ENCODE measurements around the gene NAXD.

Gene NAXD

DNA sequence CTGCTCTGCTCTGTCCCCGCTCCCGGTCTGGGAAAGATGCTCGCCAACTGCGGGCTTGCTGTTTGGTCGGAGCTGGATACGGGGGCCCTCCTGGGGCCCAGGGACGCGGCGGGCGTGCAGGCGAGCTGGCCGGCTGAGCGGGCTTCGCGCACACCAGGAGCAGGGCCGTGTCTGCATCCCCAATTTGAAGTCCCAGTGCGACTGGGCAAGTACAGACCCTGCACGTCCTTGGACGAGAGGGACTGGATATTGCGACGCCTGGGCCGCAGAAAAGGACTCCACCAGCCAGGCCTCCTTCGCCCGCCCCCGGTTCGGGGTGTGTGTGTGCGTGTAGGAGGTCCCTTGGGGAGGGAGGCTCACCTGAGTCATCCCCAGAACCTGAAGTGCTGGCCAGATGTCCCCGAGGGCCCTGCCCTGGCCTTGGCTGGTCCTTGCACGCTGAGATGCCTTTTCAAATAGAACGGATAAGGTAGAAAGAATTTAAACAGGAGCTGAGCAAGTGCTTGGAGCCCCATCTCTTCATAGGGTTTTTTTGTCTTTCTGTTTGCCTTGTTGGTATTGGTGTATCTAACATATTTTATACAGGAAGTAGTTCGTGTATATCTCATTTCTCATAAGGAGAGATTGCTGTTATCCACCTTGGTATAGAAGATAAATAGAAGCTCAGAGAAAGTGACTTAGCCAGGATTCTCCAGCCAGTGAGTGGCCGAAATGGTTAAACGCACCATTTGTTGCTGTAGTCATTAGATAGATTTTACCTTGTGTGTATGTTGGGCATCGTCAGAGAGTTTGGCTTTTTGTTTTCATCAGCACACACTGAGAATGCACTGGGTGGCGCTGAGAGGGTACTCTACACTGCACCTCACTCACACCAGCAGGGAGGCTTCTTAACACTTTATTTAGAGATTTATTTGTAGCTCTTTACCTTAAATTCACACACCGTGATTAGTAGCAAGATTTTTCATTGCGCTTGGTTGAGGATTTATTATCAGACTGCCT is 1.1 kb downstream of the NAXD start:
- no CpG with 5 or more reads among the region's 37 CpGs for WGBS, 2 donors (ENCODE audit: extremely low coverage in 2 of 2, insufficient read length in 2 of 2, insufficient replicate concordance in 1 of 2)
- no peak overlapping the region for H2BK12ac ChIP-seq (ENCODE audit: low read length)
- DNase-seq (ENCODE audit: low spot score), result peak; percentile 26

GRCh38 chr13:110617321-110618072 is 2.2 kb downstream of the NAXD start:
- Histone ChIP-seq H3K9me3 (replicated peaks in 1 of 2; ENCODE audit: control insufficient read depth in 2 of 2, insufficient read depth in 1 of 2, low read depth in 1 of 2, low read length in 2 of 2) (peaks cover 3 to 4% of the 10 kb centered on the region in 2 donors), H2BK15ac (ENCODE audit: low read length) (no peak overlapping the region), H2BK12ac (ENCODE audit: low read length) (no peak overlapping the region), H3K18ac (ENCODE audit: low read length) (no peak overlapping the region), H3K4me1 (ENCODE audit: control insufficient read depth in 2 of 2, insufficient read depth in 1 of 2, low read depth in 1 of 2, low read length in 2 of 2) (peaks cover 5 to 15% of the 10 kb centered on the region in 2 donors), H3K4ac (ENCODE audit: low read length) (no peak overlapping the region), H3K79me1 (ENCODE audit: low read depth, low read length) (peaks cover 5% of the 10 kb centered on the region), H4K8ac (ENCODE audit: low read depth, low read length) (no peak overlapping the region), H2BK5ac (ENCODE audit: low read length) (no peak overlapping the region), H2AK5ac (ENCODE audit: low read depth, low read length) (no peak overlapping the region), H3K9ac (ENCODE audit: low read depth, low read length, poor library complexity) (no peak overlapping the region), H3K27me3 (ENCODE audit: control insufficient read depth in 3 of 3, insufficient read depth in 3 of 3, low read depth in 1 of 3, low read length in 3 of 3) (no peaks in the 10 kb centered on the region), H2BK120ac (ENCODE audit: low read depth, low read length) (no peak overlapping the region), H3K4me2 (ENCODE audit: insufficient read depth, low read length, poor library complexity, severe bottlenecking) (no peak overlapping the region), H3K23ac (ENCODE audit: low read depth, low read length, poor library complexity) (no peak overlapping the region), H3K4me3 (ENCODE audit: low read length in 2 of 2) (peak overlapping the region in 1 of 2 donors; percentile 82), H2AFZ (ENCODE audit: low read length) (no peak overlapping the region), H3K27ac (replicated peaks; ENCODE audit: low read length) (no peak overlapping the region), H3K36me3 (replicated peaks in 1 of 2; ENCODE audit: control insufficient read depth in 2 of 2, insufficient read depth in 2 of 2, low read length in 2 of 2) (peaks cover 2 to 6% of the 10 kb centered on the region in 2 donors), H3K14ac (ENCODE audit: low read length) (no peak overlapping the region), H4K91ac (ENCODE audit: low read depth, low read length, poor library complexity) (no peak overlapping the region)
- no peak for DNase-seq (ENCODE audit: low spot score)
- no CpG with 5 or more reads among the region's 8 CpGs for WGBS, 2 donors (ENCODE audit: extremely low coverage in 2 of 2, insufficient read length in 2 of 2, insufficient replicate concordance in 1 of 2)

More for the DNA sequence above, 1.1 kb downstream of the NAXD start:
- Histone ChIP-seq H3K4me3 (ENCODE audit: low read length in 2 of 2) (peak overlapping the region; percentile 82 to 94), H4K8ac (ENCODE audit: low read depth, low read length) (no peak overlapping the region), H3K4ac (ENCODE audit: low read length) (peak overlapping the region; percentile 46), H3K14ac (ENCODE audit: low read length) (peak overlapping the region; percentile 2), H2BK15ac (ENCODE audit: low read length) (peak overlapping the region; percentile 78), H3K18ac (ENCODE audit: low read length) (peak overlapping the region; percentile 96), H2AFZ (ENCODE audit: low read length) (peak overlapping the region; percentile 98), H3K79me1 (ENCODE audit: low read depth, low read length) (peaks cover 5% of the 10 kb centered on the region), H3K27me3 (ENCODE audit: control insufficient read depth in 3 of 3, insufficient read depth in 3 of 3, low read depth in 1 of 3, low read length in 3 of 3) (no peaks in the 10 kb centered on the region), H3K4me1 (ENCODE audit: control insufficient read depth in 2 of 2, insufficient read depth in 1 of 2, low read depth in 1 of 2, low read length in 2 of 2) (peaks cover 5 to 15% of the 10 kb centered on the region in 2 donors), H3K27ac (replicated peaks; ENCODE audit: low read length) (no peak overlapping the region), H3K36me3 (replicated peaks in 1 of 2; ENCODE audit: control insufficient read depth in 2 of 2, insufficient read depth in 2 of 2, low read length in 2 of 2) (no peaks in the 10 kb centered on the region), H2BK5ac (ENCODE audit: low read length) (peak overlapping the region; percentile 91), H2BK120ac (ENCODE audit: low read depth, low read length) (no peak overlapping the region), H3K4me2 (ENCODE audit: insufficient read depth, low read length, poor library complexity, severe bottlenecking) (peak overlapping the region; percentile 89), H4K91ac (ENCODE audit: low read depth, low read length, poor library complexity) (peak overlapping the region; percentile 73), H3K9me3 (replicated peaks in 1 of 2; ENCODE audit: control insufficient read depth in 2 of 2, insufficient read depth in 1 of 2, low read depth in 1 of 2, low read length in 2 of 2) (peaks cover 3 to 4% of the 10 kb centered on the region in 2 donors), H3K23ac (ENCODE audit: low read depth, low read length, poor library complexity) (peak overlapping the region; percentile 76), H2AK5ac (ENCODE audit: low read depth, low read length) (no peak overlapping the region), H3K9ac (ENCODE audit: low read depth, low read length, poor library complexity) (peak overlapping the region; percentile 94)

GRCh38 chr13:110618167-110618566 is 2.8 kb downstream of the NAXD start:
- DNase-seq (ENCODE audit: low spot score), result no peak
- Histone ChIP-seq H3K4me2 (ENCODE audit: insufficient read depth, low read length, poor library complexity, severe bottlenecking) (no peak overlapping the region), H3K14ac (ENCODE audit: low read length) (no peak overlapping the region), H2AK5ac (ENCODE audit: low read depth, low read length) (no peak overlapping the region), H3K27ac (replicated peaks; ENCODE audit: low read length) (no peak overlapping the region), H2BK15ac (ENCODE audit: low read length) (no peak overlapping the region), H3K4me3 (ENCODE audit: low read length in 2 of 2) (no peak overlapping the region), H3K36me3 (replicated peaks in 1 of 2; ENCODE audit: control insufficient read depth in 2 of 2, insufficient read depth in 2 of 2, low read length in 2 of 2) (peaks cover 4 to 12% of the 10 kb centered on the region in 2 donors), H3K9ac (ENCODE audit: low read depth, low read length, poor library complexity) (no peak overlapping the region), H2BK5ac (ENCODE audit: low read length) (no peak overlapping the region), H3K4me1 (ENCODE audit: control insufficient read depth in 2 of 2, insufficient read depth in 1 of 2, low read depth in 1 of 2, low read length in 2 of 2) (peaks cover 5 to 15% of the 10 kb centered on the region in 2 donors), H4K8ac (ENCODE audit: low read depth, low read length) (no peak overlapping the region), H2BK120ac (ENCODE audit: low read depth, low read length) (no peak overlapping the region), H3K79me1 (ENCODE audit: low read depth, low read length) (peaks cover 9% of the 10 kb centered on the region), H4K91ac (ENCODE audit: low read depth, low read length, poor library complexity) (no peak overlapping the region), H3K23ac (ENCODE audit: low read depth, low read length, poor library complexity) (no peak overlapping the region), H2BK12ac (ENCODE audit: low read length) (no peak overlapping the region), H3K9me3 (replicated peaks in 1 of 2; ENCODE audit: control insufficient read depth in 2 of 2, insufficient read depth in 1 of 2, low read depth in 1 of 2, low read length in 2 of 2) (peaks cover 3 to 4% of the 10 kb centered on the region in 2 donors), H3K18ac (ENCODE audit: low read length) (no peak overlapping the region), H3K4ac (ENCODE audit: low read length) (no peak overlapping the region), H2AFZ (ENCODE audit: low read length) (no peak overlapping the region), H3K27me3 (ENCODE audit: control insufficient read depth in 3 of 3, insufficient read depth in 3 of 3, low read depth in 1 of 3, low read length in 3 of 3) (no peaks in the 10 kb centered on the region)
- WGBS, 2 donors (ENCODE audit: extremely low coverage in 2 of 2, insufficient read length in 2 of 2, insufficient replicate concordance in 1 of 2), result no CpG with 5 or more reads among the region's 8 CpGs

DNA sequence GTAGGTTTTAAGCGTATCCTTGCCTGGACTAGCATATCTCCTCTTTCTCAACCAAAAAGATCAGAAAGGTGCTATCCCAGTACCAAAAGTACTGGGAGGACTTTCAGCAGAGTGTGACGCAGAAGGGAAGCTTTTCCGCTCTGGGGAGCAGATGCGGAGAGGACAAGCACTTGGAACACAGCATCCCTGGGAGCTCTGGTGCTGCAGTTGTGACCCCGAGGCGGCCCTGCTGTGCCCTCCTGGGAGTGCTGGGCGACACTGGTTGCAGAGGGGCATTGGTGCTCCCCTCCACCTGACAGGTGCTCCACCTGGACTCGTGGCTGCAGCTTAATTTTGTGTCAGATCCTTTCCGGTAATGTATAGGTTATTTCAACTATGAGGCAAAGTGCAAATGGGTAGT is 3.4 kb downstream of the NAXD start:
- no peak overlapping the region for H2BK15ac ChIP-seq (ENCODE audit: low read length)
- H3K14ac ChIP-seq (ENCODE audit: low read length), result no peak overlapping the region
- no peak overlapping the region for H3K4ac ChIP-seq (ENCODE audit: low read length)
- no CpG with 5 or more reads among the region's 9 CpGs for WGBS, 2 donors (ENCODE audit: extremely low coverage in 2 of 2, insufficient read length in 2 of 2, insufficient replicate concordance in 1 of 2)
- H2BK12ac ChIP-seq (ENCODE audit: low read length), result no peak overlapping the region
- no peak overlapping the region for H4K91ac ChIP-seq (ENCODE audit: low read depth, low read length, poor library complexity)
- no peak for DNase-seq (ENCODE audit: low spot score)
- H3K18ac ChIP-seq (ENCODE audit: low read length), result no peak overlapping the region
- H2AK5ac ChIP-seq (ENCODE audit: low read depth, low read length), result no peak overlapping the region
- H3K27me3 ChIP-seq (ENCODE audit: control insufficient read depth in 3 of 3, insufficient read depth in 3 of 3, low read depth in 1 of 3, low read length in 3 of 3), result no peaks in the 10 kb centered on the region
- H2BK5ac ChIP-seq (ENCODE audit: low read length), result no peak overlapping the region
- no peak overlapping the region for H3K4me3 ChIP-seq (ENCODE audit: low read length in 2 of 2)
- H3K27ac ChIP-seq (replicated peaks; ENCODE audit: low read length), result no peak overlapping the region
- no peak overlapping the region for H3K4me2 ChIP-seq (ENCODE audit: insufficient read depth, low read length, poor library complexity, severe bottlenecking)
- no peak overlapping the region for H3K9ac ChIP-seq (ENCODE audit: low read depth, low read length, poor library complexity)
- peaks cover 6 to 15% of the 10 kb centered on the region in 2 donors for H3K36me3 ChIP-seq (replicated peaks in 1 of 2; ENCODE audit: control insufficient read depth in 2 of 2, insufficient read depth in 2 of 2, low read length in 2 of 2)
- H2BK120ac ChIP-seq (ENCODE audit: low read depth, low read length), result no peak overlapping the region
- H3K9me3 ChIP-seq (replicated peaks in 1 of 2; ENCODE audit: control insufficient read depth in 2 of 2, insufficient read depth in 1 of 2, low read depth in 1 of 2, low read length in 2 of 2), result peaks cover 3 to 4% of the 10 kb centered on the region in 2 donors
- H3K4me1 ChIP-seq (ENCODE audit: control insufficient read depth in 2 of 2, insufficient read depth in 1 of 2, low read depth in 1 of 2, low read length in 2 of 2), result peaks cover 5 to 15% of the 10 kb centered on the region in 2 donors
- no peak overlapping the region for H3K23ac ChIP-seq (ENCODE audit: low read depth, low read length, poor library complexity)
- H2AFZ ChIP-seq (ENCODE audit: low read length), result no peak overlapping the region
- H3K79me1 ChIP-seq (ENCODE audit: low read depth, low read length), result peaks cover 9% of the 10 kb centered on the region
- no peak overlapping the region for H4K8ac ChIP-seq (ENCODE audit: low read depth, low read length)
